D341Med (cell line): Measurements from ENCODE around the gene CYSLTR1.
"Not testable (repeated sequence)": the region's sequence is repeated elsewhere in the genome, so short reads cannot be mapped to it uniquely, and the experiment has no call there.

Source experiments
- DNase-seq: peaks from one replicate; pipeline ENCODE4 v3.0.0; 2012; ENCODE audit warnings: low spot score

CYSLTR1 gene

GRCh38 chrX:78327370-78328086 lies at the start of gene CYSLTR1:
CYSLTR1 (minus strand) TSS chrX:78327611; CDS start chrX:78273746, 53,865 bp downstream.
- DNase-seq, result no peak

- no peak for DNase-seq
These were observed 49.8 kb upstream of the CYSLTR1 start for GRCh38 chrX:78377186-78377585.

- no peak for DNase-seq
These were observed 48.5 kb upstream of the CYSLTR1 start for GRCh38 chrX:78375894-78376293.

GRCh38 chrX:78366576-78366975 lies 39.2 kb upstream of the CYSLTR1 start:
- no peak for DNase-seq

GRCh38 chrX:78357342-78358055 lies 30.1 kb upstream of the CYSLTR1 start:
- no peak for DNase-seq

- no peak for DNase-seq
These were observed 6.1 kb upstream of the CYSLTR1 start for GRCh38 chrX:78333521-78333920.

- DNase-seq, result no peak
These were observed 4.3 kb upstream of the CYSLTR1 start for GRCh38 chrX:78331708-78332107.

- no peak for DNase-seq
These were observed 3.1 kb upstream of the CYSLTR1 start for GRCh38 chrX:78330540-78330939.

GRCh38 chrX:78330068-78330467 lies 2.7 kb upstream of the CYSLTR1 start:
- DNase-seq, result no peak

GRCh38 chrX:78329486-78329885 lies 2.1 kb upstream of the CYSLTR1 start:
- no peak for DNase-seq

- DNase-seq, result no peak
These were observed 1.0 kb downstream of the CYSLTR1 start for GRCh38 chrX:78326401-78326800.

GRCh38 chrX:78322863-78323262 lies 4.5 kb downstream of the CYSLTR1 start:
- DNase-seq, result no peak

GRCh38 chrX:78321809-78322208 lies 5.6 kb downstream of the CYSLTR1 start:
- DNase-seq, result no peak

GRCh38 chrX:78316265-78316664 lies 11.1 kb downstream of the CYSLTR1 start:
- no peak for DNase-seq

GRCh38 chrX:78315745-78316144 lies 11.7 kb downstream of the CYSLTR1 start:
- DNase-seq, result no peak

GRCh38 chrX:78314561-78314960 lies 12.8 kb downstream of the CYSLTR1 start:
- DNase-seq, result no peak

- DNase-seq, result no peak
These were observed 13.9 kb downstream of the CYSLTR1 start for GRCh38 chrX:78313526-78313925.

- no peak for DNase-seq
These were observed 19.7 kb downstream of the CYSLTR1 start for GRCh38 chrX:78307665-78308064.

- DNase-seq, result no peak
These were observed 24.3 kb downstream of the CYSLTR1 start for GRCh38 chrX:78303086-78303485.

GRCh38 chrX:78300933-78301332 lies 26.5 kb downstream of the CYSLTR1 start:
- not testable (repeated sequence) for DNase-seq

GRCh38 chrX:78283511-78283910 lies 43.9 kb downstream of the CYSLTR1 start:
- no peak for DNase-seq

- no peak for DNase-seq
These were observed 90.3 kb downstream of the CYSLTR1 start for GRCh38 chrX:78237127-78237526.

GRCh38 chrX:78226047-78226446 lies 101.4 kb downstream of the CYSLTR1 start:
- DNase-seq, result not testable (repeated sequence)
